Embryonic facial prominence (tissue), 1 donor: Measurements from ENCODE around the gene OPCML.

ENCODE experiments used
- DNase-seq: peaks from one replicate; pipeline ENCODE4 v3.0.0-alpha.2; 2016; ENCODE audit errors: extremely low spot score

The OPCML gene

DNA sequence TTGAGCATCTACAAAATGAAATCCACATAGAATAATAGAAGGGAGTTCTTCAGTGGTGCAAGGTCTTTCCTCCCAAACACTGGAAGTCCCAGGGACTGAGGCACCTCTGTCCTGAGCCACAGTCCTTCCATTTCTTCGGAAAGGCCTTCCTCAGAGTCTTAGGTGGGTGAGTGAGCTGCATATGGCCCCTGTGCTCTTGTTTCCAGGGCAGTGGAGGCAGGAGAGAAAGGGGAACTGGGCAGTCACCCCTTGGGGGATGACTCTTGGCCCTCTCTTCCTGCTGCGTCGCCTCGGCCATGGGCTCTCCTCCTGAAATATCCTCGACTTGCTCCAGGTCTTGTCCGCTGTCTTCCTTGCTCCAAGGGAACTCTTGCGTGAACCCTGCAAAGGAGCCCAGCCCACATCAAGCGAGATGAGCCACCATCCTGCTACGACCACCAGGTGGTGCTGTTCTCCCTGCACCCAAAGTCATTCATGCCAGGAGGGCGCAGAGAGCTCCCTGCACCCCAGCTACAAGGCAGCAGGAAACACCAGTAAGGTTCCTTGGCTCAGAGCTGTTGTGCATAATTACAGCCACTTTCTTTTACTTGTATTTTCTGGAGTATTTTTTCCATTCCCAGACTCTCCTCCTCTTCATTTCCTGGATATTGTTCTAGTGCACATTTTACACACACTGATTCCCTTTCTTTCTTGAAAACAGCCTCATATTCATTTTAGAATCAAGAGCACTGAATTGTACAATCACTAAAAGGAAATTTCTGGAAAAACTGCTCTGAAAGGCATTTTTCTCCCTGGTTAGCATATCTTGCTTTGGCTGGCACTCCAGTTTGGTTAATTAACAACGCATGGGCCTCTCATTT is 397.8 kb downstream of the OPCML start:
- DNase-seq = no peak

DNA sequence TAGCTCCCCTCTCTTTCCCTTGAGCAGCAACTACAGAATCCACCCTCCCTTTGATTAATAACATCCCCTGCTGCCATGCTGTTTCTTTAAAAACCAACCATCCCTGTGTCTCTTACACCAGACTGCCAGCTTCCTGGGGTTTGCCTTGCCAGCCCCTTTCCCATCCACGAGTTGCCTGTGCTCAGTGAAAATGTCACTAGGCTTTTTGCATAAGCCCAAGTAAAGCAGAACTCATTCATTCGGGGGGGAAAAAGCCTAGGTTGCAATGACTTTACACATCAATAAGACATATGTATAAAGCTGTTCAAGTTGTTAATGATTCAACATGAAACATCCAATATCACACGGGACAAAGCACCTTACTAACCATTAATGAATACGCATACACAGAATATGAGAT is 398.7 kb downstream of the OPCML start:
- DNase-seq = no peak

DNA sequence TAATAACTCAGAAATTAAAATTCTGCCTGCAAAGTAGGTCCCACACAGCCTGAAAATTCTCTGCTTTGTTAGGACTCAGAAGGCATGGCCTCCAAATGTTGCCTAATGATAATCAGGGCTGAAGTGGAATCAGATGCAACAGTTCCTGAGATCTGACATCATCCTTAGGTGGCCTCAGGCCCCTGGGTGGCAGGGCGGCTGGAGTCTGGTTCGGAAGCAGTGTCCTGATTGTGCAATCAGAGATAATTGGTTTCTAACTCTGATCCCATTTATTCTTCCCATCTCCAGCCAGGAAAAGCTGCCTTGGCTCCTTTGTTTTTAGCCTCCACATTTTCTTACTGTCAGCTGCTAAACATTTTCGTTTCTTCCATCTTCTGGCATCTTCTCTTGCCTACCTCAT is 399.3 kb downstream of the OPCML start:
- DNase-seq = no peak

- DNase-seq = no peak
Measured at GRCh38 chr11:133127741-133128140, 404.6 kb downstream of the OPCML start.

DNA sequence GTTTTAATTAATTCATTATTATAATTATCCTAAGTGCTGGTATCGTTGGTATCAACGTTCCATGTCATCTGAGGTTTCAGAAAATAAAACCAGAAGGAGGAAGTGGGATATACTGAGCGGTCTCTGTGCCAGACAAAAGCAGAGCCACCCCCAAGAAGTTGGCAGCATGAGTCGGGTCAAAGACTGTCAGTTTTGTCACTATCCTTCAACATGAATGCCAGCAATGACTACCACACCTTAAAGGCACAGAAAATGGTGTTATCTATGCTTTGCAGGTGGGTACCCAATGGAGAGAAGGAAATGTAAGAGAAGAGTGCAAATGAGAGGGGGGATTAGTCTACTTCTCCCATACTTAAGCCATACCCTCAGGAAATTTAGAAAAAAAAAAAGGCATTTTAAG is 408.5 kb downstream of the OPCML start:
- no peak for DNase-seq

DNA sequence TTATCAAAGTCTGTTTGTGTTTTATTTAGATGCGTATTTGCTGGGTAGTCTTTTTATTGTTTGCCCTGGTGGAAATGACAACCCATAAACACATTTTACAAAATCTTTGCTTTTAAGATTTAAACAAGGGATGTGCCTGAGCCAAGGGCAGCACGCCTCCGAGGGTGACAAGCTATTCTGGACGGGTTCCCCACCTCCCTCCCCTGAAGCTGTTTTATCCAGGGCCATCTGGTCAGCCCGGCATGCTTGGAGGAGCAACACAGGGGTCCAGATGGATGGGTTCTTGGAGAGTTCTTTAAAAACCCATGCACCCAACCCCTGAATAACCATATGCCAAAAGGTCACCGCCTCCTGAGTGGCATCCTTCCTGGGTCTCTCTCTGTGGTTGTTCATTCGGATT is 408.9 kb downstream of the OPCML start:
- DNase-seq = no peak

DNA sequence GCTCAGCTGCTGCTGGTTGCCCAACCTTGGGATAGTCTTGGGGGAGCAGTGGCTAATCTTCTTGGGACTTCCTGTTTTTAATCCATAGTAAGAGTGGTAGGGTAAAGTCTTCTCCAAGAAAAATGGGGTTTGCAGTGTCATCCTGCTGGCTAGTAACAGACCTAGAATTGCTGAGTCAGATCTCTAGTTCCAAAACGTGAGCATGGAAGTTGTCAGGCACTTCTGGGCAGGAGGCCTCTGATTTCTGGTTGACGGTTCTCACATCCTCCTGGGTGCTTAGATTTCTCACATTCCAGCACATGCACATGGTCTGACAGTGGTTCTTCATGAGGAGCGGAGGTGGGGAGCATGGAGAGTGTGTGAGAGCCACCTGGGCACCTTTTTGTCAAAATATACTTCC is 410.0 kb downstream of the OPCML start:
- no peak for DNase-seq

- no peak for DNase-seq
Measured at GRCh38 chr11:133118563-133119268, 413.6 kb downstream of the OPCML start.

- DNase-seq = no peak
Measured at GRCh38 chr11:133115099-133115498, 417.2 kb downstream of the OPCML start.

GRCh38 chr11:133107763-133108162 is 424.5 kb downstream of the OPCML start:
- no peak for DNase-seq

GRCh38 chr11:133107136-133107535 is 425.2 kb downstream of the OPCML start:
- no peak for DNase-seq

- no peak for DNase-seq
Measured at GRCh38 chr11:133106417-133106816, 425.9 kb downstream of the OPCML start.

GRCh38 chr11:133104009-133104744 is 428.1 kb downstream of the OPCML start:
- no peak for DNase-seq

DNA sequence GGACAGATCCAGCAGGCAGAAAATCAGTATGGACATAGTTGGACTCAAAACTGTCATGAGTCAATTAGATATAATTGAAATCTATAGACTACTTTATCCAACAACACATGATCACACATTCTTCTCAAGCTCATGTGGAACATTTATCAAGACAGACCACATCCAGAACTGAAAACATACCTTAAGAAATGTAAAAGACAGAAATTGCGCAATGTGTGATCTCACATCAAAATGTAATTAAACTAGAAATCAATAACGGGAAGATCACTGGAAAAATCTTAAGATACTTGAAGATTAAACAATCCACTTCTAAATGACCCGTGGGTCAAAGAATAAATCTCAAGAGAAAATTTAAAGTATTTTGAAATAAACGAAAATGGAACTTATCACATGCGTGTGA is 435.3 kb downstream of the OPCML start:
- DNase-seq = no peak

DNA sequence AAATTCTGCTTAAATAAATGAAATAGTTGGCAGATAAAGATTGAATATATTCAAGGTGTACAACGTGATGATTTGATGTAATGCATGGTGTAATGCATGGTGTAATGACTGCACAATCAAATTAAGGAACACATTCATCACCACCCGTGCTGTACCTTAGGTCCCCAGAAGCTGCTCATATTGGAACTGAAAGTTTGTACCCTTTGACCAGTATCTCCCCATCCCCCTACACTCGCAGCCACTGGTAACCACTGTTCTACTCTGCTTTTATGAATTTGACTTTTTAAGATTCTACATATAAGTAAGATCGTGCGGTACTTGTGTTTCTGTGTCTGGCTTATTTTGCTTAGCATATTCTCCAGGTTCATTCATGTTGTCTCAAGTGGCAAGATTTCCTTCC is 445.8 kb downstream of the OPCML start:
- DNase-seq = no peak

DNA sequence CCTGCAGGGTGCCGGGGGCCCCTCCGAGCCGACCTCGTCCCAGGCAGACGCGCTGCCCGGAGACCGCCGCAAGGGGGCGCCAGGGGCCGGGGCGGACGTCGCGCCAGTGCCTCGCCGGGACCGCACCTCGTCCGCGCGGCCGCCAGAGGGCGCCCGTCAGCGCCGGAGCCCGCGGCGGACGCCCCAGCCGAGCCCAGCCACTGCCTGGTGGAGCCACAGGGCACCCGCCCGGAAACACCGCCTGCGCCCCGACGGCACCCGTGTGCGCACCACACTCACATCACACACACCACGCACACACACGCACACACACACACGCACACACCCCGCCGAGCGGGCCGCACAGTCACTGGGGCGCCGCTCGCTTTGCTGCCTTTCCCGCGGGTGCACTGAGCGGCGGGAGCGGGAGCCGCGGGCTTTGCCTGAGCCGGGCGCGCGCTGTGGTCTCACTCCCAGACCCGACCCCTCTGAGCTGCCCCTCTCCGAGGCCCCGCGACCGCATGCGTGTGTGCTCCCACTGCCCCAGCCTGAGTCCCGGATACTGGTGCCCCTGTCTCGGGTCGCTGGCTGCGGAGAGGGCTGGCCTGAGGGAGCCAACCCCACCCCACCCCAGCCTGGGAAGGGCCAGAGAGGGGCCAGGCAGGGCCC is 449.3 kb downstream of the OPCML start:
- DNase-seq = peak; percentile 36

DNA sequence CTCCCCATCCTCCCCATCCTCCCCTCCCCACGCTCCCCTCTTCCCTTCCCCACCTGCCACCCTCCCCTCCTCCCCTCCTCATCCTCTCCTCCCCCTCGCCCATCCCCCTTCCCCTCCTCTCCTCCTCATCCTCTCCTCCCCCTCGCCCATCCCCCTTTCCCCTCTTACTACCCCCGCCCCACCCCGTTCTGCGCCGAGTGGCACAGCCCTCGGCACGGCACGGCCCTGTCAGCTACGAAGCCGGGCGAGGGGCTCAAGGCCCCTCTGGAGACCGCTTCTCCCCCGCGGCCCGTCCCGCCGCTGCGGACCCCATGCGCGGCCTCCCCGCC is 449.9 kb downstream of the OPCML start:
- DNase-seq = no peak

DNA sequence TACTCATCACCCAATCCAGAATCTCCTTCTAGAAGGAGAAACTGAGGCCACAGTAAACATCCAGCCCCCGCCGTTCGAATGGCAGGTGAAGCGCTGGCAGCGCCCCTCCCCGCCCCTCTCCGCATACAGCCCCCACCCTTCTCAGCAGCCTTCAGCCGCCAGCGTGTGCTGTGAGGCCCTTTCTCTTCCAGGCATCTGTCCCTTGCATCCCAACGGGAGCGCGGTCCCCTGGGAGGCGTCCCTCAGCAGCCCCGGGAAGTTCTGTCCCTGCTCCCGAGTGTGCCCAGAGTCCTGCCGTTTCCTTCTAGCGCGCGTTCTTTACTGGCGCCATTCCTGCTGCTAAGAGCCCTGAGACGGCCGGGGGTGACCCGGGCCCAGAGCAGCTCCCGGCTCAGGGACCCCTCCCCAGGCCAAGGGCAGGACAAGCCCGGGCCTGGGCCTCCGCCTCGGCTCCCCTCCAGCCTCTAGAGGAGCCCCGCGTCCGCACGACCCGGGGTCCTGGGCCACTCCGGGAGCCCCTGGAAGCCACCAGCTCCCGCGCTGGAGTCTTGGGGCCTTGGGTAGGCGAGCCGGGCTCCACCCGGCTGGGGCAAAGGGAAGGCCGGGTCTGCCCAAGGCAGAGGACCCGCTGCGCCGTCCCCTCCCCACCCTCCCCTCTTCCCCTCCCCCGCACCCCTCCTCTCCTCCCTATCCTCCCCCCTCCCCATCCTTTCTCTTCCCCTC is 450.4 kb downstream of the OPCML start:
- no peak for DNase-seq

- DNase-seq = no peak
Measured at GRCh38 chr11:133081020-133081419, 451.3 kb downstream of the OPCML start.

- peak; percentile 39 for DNase-seq
Measured at GRCh38 chr11:133078591-133079404, 453.5 kb downstream of the OPCML start.

DNA sequence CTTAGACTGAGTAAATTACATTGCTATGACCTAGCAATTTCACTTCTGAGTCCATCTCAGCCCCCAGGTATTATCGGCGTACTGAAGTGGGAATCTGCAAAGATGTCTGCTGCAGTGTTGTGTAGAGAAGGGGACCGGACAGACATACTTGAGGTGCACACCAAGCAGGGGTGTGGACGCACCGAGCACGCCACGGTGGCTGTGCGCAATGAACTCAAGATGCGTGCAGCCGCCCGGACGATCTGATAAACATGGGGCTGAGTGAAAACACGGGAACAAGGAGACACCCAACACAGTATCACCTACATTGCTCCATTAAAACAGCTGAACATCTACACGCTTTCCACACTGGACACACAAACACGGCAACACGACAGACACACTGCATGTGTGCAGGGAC is 454.3 kb downstream of the OPCML start:
- DNase-seq = no peak
